ENCODE data around the gene ANXA8. TPM values are rescaled to one million over a fixed set of nuclear protein-coding genes. Genes with fewer than 3 reads are reported as not detected.

Gene ANXA8
- total RNA-seq, 1 experiment from 2014 or later, result 172 TPM

- no peak for TF ChIP-seq CTCF (conservative IDR thresholded peaks at IDR 0.05)
- TF ChIP-seq EZH2 (IDR thresholded peaks at IDR 0.05; ENCODE audit: low read depth), result no peak
- intact Hi-C loops (cut with micrococcal nuclease; ENCODE audit: unreplicated experiment), result no loop called here
- CTCF ChIA-PET, result no interaction called here
Observed at GRCh38 chr10:47440207-47440606, 43.7 kb downstream of the ANXA8 start.

DNA sequence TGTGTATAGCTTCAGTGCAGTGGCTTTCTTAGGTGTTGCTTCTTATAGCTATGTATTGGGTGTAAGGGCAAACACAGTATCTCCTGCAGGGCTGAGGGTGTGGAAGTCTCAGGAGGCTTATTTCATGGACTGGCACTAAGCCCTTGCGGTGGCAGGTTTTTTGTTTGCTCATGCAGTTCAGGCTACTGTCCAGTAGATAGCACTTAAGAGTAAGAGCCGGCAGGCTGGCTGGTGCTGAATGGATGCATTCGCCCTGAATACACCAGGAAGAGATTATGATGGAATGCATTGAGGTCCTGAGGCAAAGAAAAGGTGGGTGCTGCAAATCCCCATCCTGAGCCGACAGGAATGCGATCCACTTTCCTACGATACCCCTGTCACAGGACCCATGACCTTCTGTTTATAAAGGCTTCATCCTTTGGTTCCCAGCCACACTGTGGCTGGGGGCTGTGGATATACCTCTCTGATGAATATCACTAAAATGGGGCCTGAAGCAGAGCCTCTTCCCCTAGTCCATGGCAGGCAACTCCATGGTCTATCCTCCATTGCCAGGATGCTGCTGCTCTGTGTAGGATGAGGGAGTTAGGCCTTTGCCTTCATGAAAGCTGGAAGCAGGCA is 44.9 kb downstream of the ANXA8 start:
- intact Hi-C loops (cut with micrococcal nuclease; ENCODE audit: unreplicated experiment), result no loop called here
- POLR2A ChIA-PET (ENCODE audit: unreplicated experiment), result interaction anchor here (0.5 kb wide), 1 partner anchor 48 kb away, joined by 3 read pairs; no protein-coding TSS in a partner anchor

More at GRCh38 chr10:47440207-47440606, 43.7 kb downstream of the ANXA8 start:
- no peak for DNase-seq
- Histone ChIP-seq H3K9me3 (ENCODE audit: insufficient read depth, low read depth) (peaks cover 11% of the 10 kb centered on the region), H3K4me2 (no peak overlapping the region), H3K9me2 (ENCODE audit: insufficient read depth) (0 out of 2 replicates have a peak, but pooled peaks cover 6% of the 10 kb centered on the region), H3K4me3 (no peak overlapping the region), H4K20me1 (ENCODE audit: insufficient read depth) (no peaks in the 10 kb centered on the region), H3K4me1 (replicated peaks; ENCODE audit: insufficient read depth) (peaks cover 16% of the 10 kb centered on the region), H2AFZ (no peak overlapping the region), H3K36me3 (ENCODE audit: low read depth) (no peaks in the 10 kb centered on the region), H3F3A (ENCODE audit: insufficient read depth, low read depth) (peaks cover 5% of the 10 kb centered on the region), H3K27ac (no peak overlapping the region), H3K27me3 (ENCODE audit: insufficient read depth, low read depth) (no peaks in the 10 kb centered on the region), H3K79me2 (ENCODE audit: low read depth) (no peaks in the 10 kb centered on the region)
- POLR2A ChIA-PET (ENCODE audit: unreplicated experiment), result no interaction called here
- no TSS peak for BruUV-seq (replicated peaks)

DNA sequence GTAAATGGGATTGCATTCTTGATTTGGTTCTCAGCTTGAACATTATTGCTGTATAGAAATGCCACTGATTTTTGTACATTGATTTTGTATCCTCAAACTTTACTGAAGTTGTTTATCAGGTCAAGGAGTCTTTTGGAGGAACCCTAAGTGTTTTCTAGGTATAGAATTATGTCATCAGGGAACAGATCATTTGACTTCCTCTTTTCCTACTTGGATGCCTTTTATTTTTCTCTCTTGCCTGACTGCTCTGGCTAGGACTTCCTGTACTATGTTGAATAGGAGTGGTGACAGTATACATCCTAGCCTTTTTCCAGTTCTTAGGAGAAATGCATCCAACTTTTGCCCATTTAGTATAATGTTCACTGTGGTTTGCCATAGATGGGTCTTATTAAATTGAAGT is 48.8 kb downstream of the ANXA8 start:
- no peaks in the 10 kb centered on the region for H4K20me1 ChIP-seq (ENCODE audit: insufficient read depth)
- intact Hi-C loops (cut with micrococcal nuclease; ENCODE audit: unreplicated experiment), result no loop called here
- H3K4me2 ChIP-seq, result no peak overlapping the region
- TF ChIP-seq CTCF (conservative IDR thresholded peaks at IDR 0.05) (no peak), EZH2 (IDR thresholded peaks at IDR 0.05; ENCODE audit: low read depth) (no peak)
- peaks cover 8% of the 10 kb centered on the region for H3K9me3 ChIP-seq (ENCODE audit: insufficient read depth, low read depth)
- H2AFZ ChIP-seq, result no peak overlapping the region
- no peaks in the 10 kb centered on the region for H3K79me2 ChIP-seq (ENCODE audit: low read depth)
- ChIA-PET CTCF (no interaction called here), POLR2A (ENCODE audit: unreplicated experiment) (interaction anchor here (0.7 kb wide), 1 partner anchor 14 kb away, joined by 3 read pairs; no protein-coding TSS in a partner anchor)
- 0 out of 2 replicates have a peak, but pooled peaks cover 6% of the 10 kb centered on the region for H3K9me2 ChIP-seq (ENCODE audit: insufficient read depth)
- no peak overlapping the region for H3K27ac ChIP-seq
- no TSS peak for BruUV-seq (replicated peaks)
- H3K4me1 ChIP-seq (replicated peaks; ENCODE audit: insufficient read depth), result peaks cover 5% of the 10 kb centered on the region
- no peaks in the 10 kb centered on the region for H3K27me3 ChIP-seq (ENCODE audit: insufficient read depth, low read depth)
- H3F3A ChIP-seq (ENCODE audit: insufficient read depth, low read depth), result peaks cover 9% of the 10 kb centered on the region
- no peak overlapping the region for H3K4me3 ChIP-seq
- no peaks in the 10 kb centered on the region for H3K36me3 ChIP-seq (ENCODE audit: low read depth)
- DNase-seq, result no peak

More for the DNA sequence above, 44.9 kb downstream of the ANXA8 start:
- Histone ChIP-seq H3K36me3 (ENCODE audit: low read depth) (no peaks in the 10 kb centered on the region), H3F3A (ENCODE audit: insufficient read depth, low read depth) (peaks cover 9% of the 10 kb centered on the region), H3K27ac (no peak overlapping the region), H3K79me2 (ENCODE audit: low read depth) (no peaks in the 10 kb centered on the region), H4K20me1 (ENCODE audit: insufficient read depth) (no peaks in the 10 kb centered on the region), H3K4me2 (peak overlapping the region; percentile 37), H3K9me3 (ENCODE audit: insufficient read depth, low read depth) (peaks cover 8% of the 10 kb centered on the region), H3K27me3 (ENCODE audit: insufficient read depth, low read depth) (no peaks in the 10 kb centered on the region), H2AFZ (no peak overlapping the region), H3K9me2 (ENCODE audit: insufficient read depth) (0 out of 2 replicates have a peak, but pooled peaks cover 6% of the 10 kb centered on the region), H3K4me1 (replicated peaks; ENCODE audit: insufficient read depth) (peaks cover 16% of the 10 kb centered on the region), H3K4me3 (no peak overlapping the region)
- TF ChIP-seq CTCF (conservative IDR thresholded peaks at IDR 0.05), result peak; percentile 74
- TF ChIP-seq EZH2 (IDR thresholded peaks at IDR 0.05; ENCODE audit: low read depth), result no peak
- BruUV-seq (replicated peaks), result no TSS peak
- peak; percentile 79 to 88 for DNase-seq
- CTCF ChIA-PET, result interaction anchor here (0.6 to 1.5 kb wide), 4 partner anchors 14 to 64 kb away, joined by 3 read pairs; no protein-coding TSS in a partner anchor

All from PC-9 (cell line).